HUES64 (cell line): Measurements from ENCODE around the gene SLC12A3.
"Not testable (repeated sequence)": the region's sequence is repeated elsewhere in the genome, so short reads cannot be mapped to it uniquely, and the experiment has no call there.

Source experiments
- H3K27ac ChIP-seq: 2 replicates; pipeline ENCODE4 v1.7.0; 2013; ENCODE audit warnings: low read depth, low read length, inconsistent platforms
- H3K27me3 ChIP-seq: 2 replicates; pipeline ENCODE4 v1.6.1; 2013; ENCODE audit warnings: mild to moderate bottlenecking, low read length; ENCODE audit not compliant: insufficient read depth
- H3K36me3 ChIP-seq: 2 replicates; pipeline ENCODE4 v1.6.1; 2013; ENCODE audit warnings: mild to moderate bottlenecking, low read length; ENCODE audit not compliant: insufficient read depth
- H3K4me1 ChIP-seq: 2 replicates; pipeline ENCODE4 v1.6.1; 2013; ENCODE audit warnings: mild to moderate bottlenecking, low read length, moderate library complexity; ENCODE audit not compliant: insufficient read depth
- H3K4me3 ChIP-seq: 2 replicates; pipeline ENCODE4 v1.5.1; 2013; ENCODE audit warnings: mild to moderate bottlenecking, low read length, moderate library complexity
- H3K9ac ChIP-seq: 2 replicates; pipeline ENCODE4 v1.6.1; 2013; ENCODE audit warnings: mild to moderate bottlenecking, low read depth, low read length
- H3K9me3 ChIP-seq: 2 replicates; pipeline ENCODE4 v1.6.1; 2013; ENCODE audit warnings: low read depth, low read length; ENCODE audit not compliant: insufficient read depth
- WGBS: fragments of 150-250, 120-280 bp; methylation state at CpG from one replicate; pipeline ENCODE4 v1.1.7; 2013; ENCODE audit warnings: missing lambda C conversion rate; 5-methylcytosine and 5-hydroxymethylcytosine counted together

The SLC12A3 gene

DNA sequence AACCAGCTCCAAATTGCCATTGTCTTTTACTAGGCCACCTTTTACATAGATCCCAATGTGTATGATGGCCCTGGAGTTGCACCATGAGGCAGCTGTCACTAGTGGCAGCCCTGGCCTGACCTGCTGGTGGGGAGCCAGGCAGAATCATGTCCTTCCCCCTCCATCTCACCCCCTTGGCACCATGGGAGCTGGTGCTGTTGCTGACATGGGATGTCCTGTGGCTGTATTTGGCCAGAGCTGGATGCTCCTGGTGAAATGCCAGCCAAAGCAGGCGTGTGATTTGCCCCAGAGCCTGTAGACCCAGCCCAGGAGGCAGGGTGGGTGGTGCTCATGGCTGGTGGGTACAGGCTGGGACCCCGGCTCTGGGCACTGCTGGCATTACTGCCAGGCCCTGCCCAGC lies 18.6 kb downstream of the SLC12A3 start:
- Histone ChIP-seq H3K9me3 (peaks cover 17% of the 10 kb centered on the region), H3K27me3 (no peaks in the 10 kb centered on the region), H3K4me3 (no peak overlapping the region), H3K9ac (no peak overlapping the region), H3K4me1 (no peaks in the 10 kb centered on the region), H3K27ac (no peak overlapping the region), H3K36me3 (no peaks in the 10 kb centered on the region)
- WGBS: 96% methylated on average over 2 of the region's 2 CpGs

DNA sequence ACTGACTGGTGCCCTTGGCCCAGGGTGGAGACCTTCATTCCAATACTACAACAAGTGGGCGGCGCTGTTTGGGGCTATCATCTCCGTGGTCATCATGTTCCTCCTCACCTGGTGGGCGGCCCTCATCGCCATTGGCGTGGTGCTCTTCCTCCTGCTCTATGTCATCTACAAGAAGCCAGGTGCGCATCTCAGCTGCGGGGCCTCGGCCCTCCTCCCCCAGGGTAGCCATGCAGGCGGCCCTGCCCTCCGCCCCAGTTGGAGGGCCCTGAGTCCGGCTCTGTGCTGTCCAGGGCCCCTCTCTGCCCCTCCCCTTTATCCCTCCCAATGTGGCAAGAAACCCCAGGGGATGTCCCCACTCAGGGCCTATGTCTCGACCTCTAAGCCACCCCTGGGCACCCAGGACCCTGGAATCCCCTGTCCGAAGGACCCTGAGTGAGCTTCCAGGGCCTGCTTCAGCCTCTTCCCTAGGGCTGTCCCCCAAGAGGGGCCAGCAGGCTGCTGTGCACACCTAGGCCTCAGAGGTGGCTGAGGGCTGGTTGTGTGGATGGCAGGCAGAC lies 19.1 kb downstream of the SLC12A3 start:
- no peak overlapping the region for H3K27ac ChIP-seq
- no peaks in the 10 kb centered on the region for H3K36me3 ChIP-seq
- WGBS: 91% methylated on average over 14 of the region's 14 CpGs
- no peaks in the 10 kb centered on the region for H3K27me3 ChIP-seq
- H3K4me3 ChIP-seq: no peak overlapping the region
- no peak overlapping the region for H3K9ac ChIP-seq
- H3K4me1 ChIP-seq: no peaks in the 10 kb centered on the region
- peaks cover 17% of the 10 kb centered on the region for H3K9me3 ChIP-seq

DNA sequence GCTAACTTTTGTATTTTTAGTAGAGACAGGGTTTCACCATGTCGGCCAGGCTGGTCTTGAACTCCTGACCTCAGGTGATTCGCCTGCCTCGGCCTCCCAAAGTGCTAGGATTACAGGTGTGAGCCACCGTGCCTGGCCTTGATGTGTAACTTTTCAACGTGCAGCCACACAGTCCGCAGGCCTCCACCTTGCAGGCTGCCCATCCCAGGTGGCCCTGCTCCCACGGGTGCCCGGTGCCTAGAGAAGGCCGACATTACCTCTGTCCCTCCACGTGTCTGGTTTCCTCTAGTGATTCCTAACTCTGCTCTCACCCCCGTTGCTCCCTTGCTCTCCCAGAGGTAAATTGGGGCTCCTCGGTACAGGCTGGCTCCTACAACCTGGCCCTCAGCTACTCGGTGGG lies 19.9 kb downstream of the SLC12A3 start:
- H3K9me3 ChIP-seq: peaks cover 17% of the 10 kb centered on the region
- not testable (repeated sequence) for H3K4me1 ChIP-seq, H3K27ac ChIP-seq, H3K27me3 ChIP-seq, H3K9ac ChIP-seq, H3K4me3 ChIP-seq, H3K36me3 ChIP-seq
- WGBS: 94% methylated on average over 13 of the region's 13 CpGs

DNA sequence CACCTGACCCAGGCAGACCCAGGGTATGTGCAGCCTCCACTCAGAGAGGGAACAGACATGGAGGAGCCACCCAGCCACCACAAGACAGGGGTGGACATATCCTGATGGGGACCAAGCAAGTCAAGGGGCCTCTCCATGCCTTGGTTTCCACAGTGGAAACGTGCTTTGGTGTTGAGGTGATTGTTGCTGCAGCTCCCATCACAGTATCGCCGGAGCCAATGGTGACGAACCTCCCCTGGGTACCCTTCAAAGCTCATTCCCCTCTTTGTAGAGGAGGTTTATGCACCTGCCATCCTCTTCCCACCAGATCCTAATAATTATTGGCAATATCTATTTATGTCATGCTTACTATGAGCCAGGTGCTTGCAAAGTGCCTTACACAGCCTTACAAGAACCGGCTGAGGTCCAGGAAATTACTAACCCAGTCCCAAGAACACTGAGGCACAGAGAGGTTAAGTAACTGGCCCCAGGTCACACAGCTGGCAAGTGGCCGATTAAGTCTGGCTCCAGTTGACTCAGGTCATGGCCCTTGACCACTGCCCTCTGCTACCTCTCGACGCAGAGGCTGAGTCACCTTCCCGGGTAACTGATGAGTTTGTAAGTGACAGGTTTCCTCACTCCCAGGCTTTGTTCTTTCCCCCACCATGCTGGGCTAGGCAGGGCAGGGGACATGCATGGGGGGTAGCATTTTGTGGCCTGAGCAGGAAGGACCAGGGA lies 20.6 kb downstream of the SLC12A3 start:
- Histone ChIP-seq H3K36me3 (no peaks in the 10 kb centered on the region), H3K4me1 (no peaks in the 10 kb centered on the region), H3K27me3 (no peaks in the 10 kb centered on the region), H3K27ac (no peak overlapping the region), H3K4me3 (no peak overlapping the region), H3K9me3 (peaks cover 17% of the 10 kb centered on the region), H3K9ac (no peak overlapping the region)
- WGBS: 82% methylated on average over 6 of the region's 9 CpGs

DNA sequence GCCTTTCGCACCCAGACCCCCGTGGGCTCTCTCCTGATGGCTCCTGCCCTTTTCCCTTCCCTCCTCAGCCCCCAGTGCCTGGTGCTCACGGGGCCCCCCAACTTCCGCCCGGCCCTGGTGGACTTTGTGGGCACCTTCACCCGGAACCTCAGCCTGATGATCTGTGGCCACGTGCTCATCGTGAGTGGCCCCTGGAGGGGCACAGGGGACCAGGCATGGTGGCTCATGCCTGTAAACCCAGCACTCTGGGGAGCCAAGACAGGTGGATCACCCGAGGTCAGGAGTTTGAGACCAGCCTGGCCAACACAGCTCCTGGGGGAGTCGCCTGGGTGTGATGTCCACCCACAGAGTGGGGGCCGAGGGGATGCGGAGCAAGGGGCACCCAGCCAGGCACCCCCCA lies 21.3 kb downstream of the SLC12A3 start:
- Histone ChIP-seq H3K9ac (no peak overlapping the region), H3K27ac (no peak overlapping the region), H3K36me3 (no peaks in the 10 kb centered on the region), H3K4me3 (no peak overlapping the region), H3K4me1 (no peaks in the 10 kb centered on the region), H3K27me3 (no peaks in the 10 kb centered on the region), H3K9me3 (peaks cover 17% of the 10 kb centered on the region)
- 93% methylated on average over 12 of the region's 12 CpGs for WGBS

DNA sequence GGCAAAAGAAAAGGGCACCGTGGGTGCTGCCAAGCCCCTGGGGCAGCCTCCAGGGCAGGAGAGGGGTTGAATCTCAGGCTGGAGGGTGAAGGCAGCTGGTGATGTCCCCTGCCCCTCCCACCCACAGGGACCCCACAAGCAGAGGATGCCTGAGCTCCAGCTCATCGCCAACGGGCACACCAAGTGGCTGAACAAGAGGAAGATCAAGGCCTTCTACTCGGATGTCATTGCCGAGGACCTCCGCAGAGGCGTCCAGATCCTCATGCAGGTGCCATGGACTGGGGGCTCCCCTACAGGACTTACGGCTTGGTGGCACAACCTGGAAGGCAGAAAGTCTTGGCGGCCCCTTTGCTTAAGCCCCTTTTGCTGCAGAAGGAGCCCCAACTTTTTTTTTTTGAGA lies 21.8 kb downstream of the SLC12A3 start:
- 94% methylated on average over 9 of the region's 9 CpGs for WGBS
- Histone ChIP-seq H3K27ac (no peak overlapping the region), H3K36me3 (no peaks in the 10 kb centered on the region), H3K9ac (no peak overlapping the region), H3K4me3 (no peak overlapping the region), H3K9me3 (peaks cover 17% of the 10 kb centered on the region), H3K4me1 (no peaks in the 10 kb centered on the region), H3K27me3 (no peaks in the 10 kb centered on the region)

DNA sequence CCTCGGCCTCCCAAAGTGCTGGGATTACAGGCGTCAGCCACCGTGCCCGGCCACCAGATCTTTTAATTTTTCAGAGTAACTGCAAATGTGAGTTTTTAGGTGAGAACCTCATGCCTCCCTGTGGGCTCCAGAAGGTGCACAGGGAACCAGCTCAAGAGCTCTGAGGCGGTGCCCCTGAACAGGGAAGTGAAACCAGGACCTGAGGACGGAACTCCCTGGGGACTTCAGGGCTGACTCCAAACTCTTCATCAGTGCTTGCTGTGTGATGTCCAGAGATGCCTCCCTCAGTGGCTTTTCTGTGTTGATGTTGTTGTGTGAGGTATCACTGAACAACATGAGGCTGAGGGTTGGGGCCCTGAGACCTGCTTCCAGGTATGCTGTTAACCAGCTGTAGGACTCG lies 23.8 kb downstream of the SLC12A3 start:
- 94% methylated on average over 7 of the region's 7 CpGs for WGBS
- H3K36me3 ChIP-seq: no peaks in the 10 kb centered on the region
- no peak overlapping the region for H3K27ac ChIP-seq

DNA sequence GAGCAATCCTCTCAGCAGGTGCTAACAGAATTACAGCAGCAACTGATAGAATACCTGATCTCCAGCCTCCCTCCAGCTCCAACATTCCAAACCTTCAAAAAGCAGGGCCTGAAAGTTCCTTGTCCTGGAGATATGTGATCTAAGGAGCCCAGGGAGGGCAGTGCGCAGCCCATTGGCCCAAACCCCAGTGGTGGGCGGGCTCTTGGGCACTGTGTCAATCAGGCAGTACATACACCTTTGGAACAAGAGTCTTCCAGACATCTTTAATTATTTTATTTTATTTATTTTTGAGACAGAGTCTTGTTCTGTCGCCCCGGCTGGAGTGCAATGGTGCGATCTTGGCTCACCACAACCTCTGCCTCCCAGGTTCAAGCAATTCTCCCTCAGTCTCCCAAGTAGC lies 24.2 kb downstream of the SLC12A3 start:
- no peak overlapping the region for H3K9ac ChIP-seq
- no peak overlapping the region for H3K4me3 ChIP-seq
- H3K27me3 ChIP-seq: no peaks in the 10 kb centered on the region
- H3K4me1 ChIP-seq: no peaks in the 10 kb centered on the region
- H3K9me3 ChIP-seq: peaks cover 17% of the 10 kb centered on the region
- no peak overlapping the region for H3K27ac ChIP-seq
- WGBS: 99% methylated on average over 5 of the region's 5 CpGs
- H3K36me3 ChIP-seq: no peaks in the 10 kb centered on the region

More for the DNA sequence above, 23.8 kb downstream of the SLC12A3 start:
- Histone ChIP-seq H3K27me3 (no peaks in the 10 kb centered on the region), H3K4me1 (no peaks in the 10 kb centered on the region), H3K4me3 (no peak overlapping the region), H3K9ac (no peak overlapping the region), H3K9me3 (peaks cover 17% of the 10 kb centered on the region)

DNA sequence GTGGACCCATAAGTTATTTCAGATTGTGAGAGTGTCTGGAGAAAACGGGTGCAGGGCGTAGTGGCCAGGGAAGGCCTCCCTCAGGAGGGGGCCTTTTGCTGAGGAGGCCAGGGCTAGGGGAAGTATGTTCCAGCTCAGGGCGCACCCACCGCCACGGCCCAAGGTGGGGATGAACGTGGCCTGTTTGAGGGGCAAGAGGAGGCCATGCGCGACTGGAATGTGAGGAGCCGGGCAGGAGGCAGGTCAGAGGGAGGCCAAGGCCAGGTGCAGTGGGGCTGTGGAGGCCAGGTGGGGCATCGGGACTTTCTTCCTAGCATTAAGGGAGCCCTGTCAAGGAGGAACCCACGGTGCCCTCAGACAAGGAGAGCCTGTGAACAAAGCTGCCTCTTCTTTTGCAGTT lies 26.7 kb downstream of the SLC12A3 start:
- Histone ChIP-seq H3K4me1 (no peaks in the 10 kb centered on the region), H3K27ac (no peak overlapping the region), H3K27me3 (no peaks in the 10 kb centered on the region), H3K9ac (no peak overlapping the region), H3K36me3 (no peaks in the 10 kb centered on the region), H3K9me3 (no peaks in the 10 kb centered on the region), H3K4me3 (no peak overlapping the region)
- 89% methylated on average over 11 of the region's 11 CpGs for WGBS

DNA sequence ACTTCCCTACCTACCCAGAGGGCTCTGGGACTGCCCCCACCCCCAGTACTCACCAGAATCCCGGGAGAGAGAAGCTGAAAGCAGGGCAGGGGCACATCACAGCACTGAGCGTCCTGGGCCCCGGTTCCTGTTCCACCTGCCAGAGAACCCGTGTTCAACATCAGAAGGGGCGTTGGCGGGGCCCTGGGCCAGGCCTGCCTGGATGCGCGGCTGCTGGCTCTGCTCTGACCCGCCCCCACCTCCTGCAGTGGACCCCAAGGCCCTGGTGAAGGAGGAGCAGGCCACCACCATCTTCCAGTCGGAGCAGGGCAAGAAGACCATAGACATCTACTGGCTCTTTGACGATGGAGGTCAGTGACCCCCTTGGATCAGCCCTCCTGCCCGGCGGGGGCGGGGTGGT lies 27.7 kb downstream of the SLC12A3 start:
- 92% methylated on average over 14 of the region's 14 CpGs for WGBS
- Histone ChIP-seq H3K27me3 (no peaks in the 10 kb centered on the region), H3K36me3 (no peaks in the 10 kb centered on the region), H3K9ac (no peak overlapping the region), H3K27ac (no peak overlapping the region), H3K4me1 (no peaks in the 10 kb centered on the region), H3K4me3 (no peak overlapping the region), H3K9me3 (no peaks in the 10 kb centered on the region)

DNA sequence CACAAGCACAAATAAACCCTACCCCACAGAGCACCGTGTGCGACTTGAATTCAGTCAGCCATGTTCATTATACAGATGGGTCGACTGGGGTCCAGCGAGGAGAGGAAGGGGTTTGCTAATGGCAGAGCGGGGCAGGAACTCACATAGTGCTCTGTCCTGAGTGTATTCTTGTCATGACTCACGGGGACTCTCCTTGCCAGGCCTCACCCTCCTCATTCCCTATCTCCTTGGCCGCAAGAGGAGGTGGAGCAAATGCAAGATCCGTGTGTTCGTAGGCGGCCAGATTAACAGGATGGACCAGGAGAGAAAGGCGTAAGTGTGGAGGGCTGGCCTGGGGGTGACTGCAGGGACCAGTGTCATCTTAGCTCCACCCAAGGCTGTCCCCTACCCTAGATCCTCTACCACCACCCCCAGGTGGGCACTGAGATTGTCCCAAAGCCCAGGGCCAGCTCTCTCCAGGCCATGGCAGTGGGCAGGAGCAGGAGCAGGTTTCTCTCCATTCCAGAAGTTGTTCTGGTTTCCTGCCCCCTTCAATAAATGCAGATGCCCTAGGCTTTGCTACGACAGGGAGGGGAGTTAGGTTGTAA lies 29.4 kb downstream of the SLC12A3 start:
- Histone ChIP-seq H3K4me3 (no peak overlapping the region), H3K27ac (no peak overlapping the region), H3K4me1 (no peaks in the 10 kb centered on the region), H3K27me3 (no peaks in the 10 kb centered on the region), H3K9me3 (no peaks in the 10 kb centered on the region), H3K36me3 (no peaks in the 10 kb centered on the region), H3K9ac (no peak overlapping the region)
- WGBS: 91% methylated on average over 11 of the region's 12 CpGs
